GM10266 (cell line): Measurements from ENCODE around the gene BEST4.

Experiments
- DNase-seq: peaks from one replicate; pipeline ENCODE4 v3.0.0; 2012; ENCODE audit errors: extremely low spot score
- CTCF ChIP-seq: IDR thresholded peaks from 2 replicates; pipeline ENCODE4 v1.5.1; 2012; ENCODE audit warnings: mild to moderate bottlenecking, low read depth; ENCODE audit not compliant: control insufficient read depth, insufficient read depth; ENCODE audit errors: missing control alignments

The BEST4 gene

DNA sequence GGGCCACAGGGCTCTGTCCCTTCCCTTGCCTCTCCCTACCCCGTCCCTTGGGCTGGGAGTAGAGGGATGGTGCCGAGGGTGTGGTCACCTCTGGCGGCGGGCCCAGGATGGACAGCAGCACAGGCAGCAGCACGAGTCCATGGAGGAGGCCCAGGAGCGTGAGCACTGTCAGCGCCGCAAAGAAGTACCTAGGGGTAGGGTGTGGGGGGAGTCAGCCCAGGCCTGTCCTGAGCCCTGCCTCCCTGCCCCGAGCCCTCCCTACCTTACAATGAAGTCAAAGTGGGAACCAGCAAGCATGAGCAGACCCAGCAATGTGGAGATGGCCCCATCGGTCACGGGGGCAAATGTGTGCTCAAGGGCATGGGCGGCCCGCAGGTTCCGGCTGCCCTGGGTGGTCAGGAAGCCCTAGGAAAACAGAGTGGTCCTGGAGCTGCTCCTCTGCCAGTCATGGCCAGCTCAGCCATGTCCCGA, 35.0 kb upstream of the BEST4 start:
- DNase-seq = no peak
- TF ChIP-seq CTCF = no peak

- no peak for TF ChIP-seq CTCF
- DNase-seq = no peak
Observed at GRCh38 chr1:44822131-44822701, 34.2 kb upstream of the BEST4 start.

- no peak for TF ChIP-seq CTCF
Observed at GRCh38 chr1:44821240-44821715, 33.3 kb upstream of the BEST4 start.

GRCh38 chr1:44820328-44821239, 32.6 kb upstream of the BEST4 start:
- DNase-seq = no peak
- TF ChIP-seq CTCF = no peak

More at GRCh38 chr1:44821240-44821715, 33.3 kb upstream of the BEST4 start:
- DNase-seq = no peak

DNA sequence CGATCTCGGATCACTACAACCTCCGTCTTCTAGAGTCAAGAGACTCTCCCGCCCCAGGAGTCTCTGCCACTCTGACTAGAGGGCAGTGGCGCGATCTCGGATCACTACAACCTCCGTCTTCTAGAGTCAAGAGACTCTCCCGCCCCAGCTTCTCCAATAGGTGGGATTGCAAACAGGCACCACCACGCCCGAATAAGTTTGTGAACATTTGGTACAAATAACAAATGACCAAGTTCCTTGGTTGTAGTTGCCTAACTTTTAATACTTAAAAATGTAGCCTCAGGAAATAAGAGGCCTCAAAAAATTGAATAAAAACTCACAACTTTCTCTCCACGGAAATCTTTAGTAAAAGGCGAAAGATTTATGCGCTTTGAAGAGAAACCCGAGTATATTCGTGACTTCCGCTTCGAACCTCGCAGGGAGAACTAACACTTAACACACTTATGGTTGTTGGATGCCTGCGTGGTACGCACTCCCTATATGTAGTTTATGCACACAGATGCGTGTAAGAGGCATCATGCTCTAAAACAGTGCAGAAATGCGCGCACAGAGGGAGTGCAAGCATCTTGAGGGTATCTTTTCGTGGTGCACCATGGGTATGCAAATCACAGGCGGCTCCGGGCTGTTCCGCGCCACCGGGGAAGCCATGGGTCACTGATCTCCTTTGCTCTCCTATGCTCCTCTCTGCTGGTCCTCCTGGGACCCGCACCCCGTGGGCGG, 31.8 kb upstream of the BEST4 start:
- DNase-seq = peak; percentile 92
- peak; percentile 42 for TF ChIP-seq CTCF

DNA sequence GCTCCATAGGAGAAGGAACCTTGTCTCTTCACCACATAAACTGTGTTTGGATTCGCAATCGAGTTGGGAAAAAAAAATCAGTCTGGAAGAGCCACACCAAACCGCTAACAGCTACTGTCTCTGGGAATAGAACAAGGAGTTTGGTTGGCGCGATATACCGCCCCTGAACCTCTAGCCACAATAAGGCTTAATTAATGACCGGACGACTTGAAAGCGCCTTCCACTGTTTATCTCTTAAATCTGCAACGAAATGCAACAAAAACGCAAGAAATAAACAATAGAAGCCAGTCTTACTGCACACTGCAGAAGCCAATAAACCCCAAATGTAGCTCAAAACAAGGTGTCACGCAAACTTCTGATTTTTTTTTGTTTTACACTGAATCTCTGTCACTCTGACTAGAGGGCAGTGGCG, 31.2 kb upstream of the BEST4 start:
- TF ChIP-seq CTCF = no peak

More for the DNA sequence above, 31.2 kb upstream of the BEST4 start:
- no peak for DNase-seq
